Neural cell (in vitro differentiated cells): ENCODE measurements around the gene CDRT4. TPM values are rescaled to one million over a fixed set of nuclear protein-coding genes. Genes with fewer than 3 reads are reported as not detected.

Source experiments
- H2AFZ ChIP-seq: fragments of 200-600, 300-800 bp; sonication (generic), shearing (Covaris generic); 2 replicates; pipeline ENCODE4 v1.6.0; 2014; ENCODE audit warnings: low read depth, mild to moderate bottlenecking, antibody characterized with exemption, low read length, moderate library complexity
- H3F3A ChIP-seq: fragments of 200-600 bp; shearing (Covaris generic); 2 replicates; pipeline ENCODE4 v1.6.1; 2016; ENCODE audit warnings: mild to moderate bottlenecking, moderate library complexity, mixed read lengths, antibody characterized with exemption, low read length; ENCODE audit not compliant: insufficient read depth, poor library complexity, severe bottlenecking
- H3K27ac ChIP-seq: fragments of 200-600, 300-800 bp; sonication (generic), shearing (Covaris generic); 2 replicates; pipeline ENCODE4 v1.5.1; 2014; ENCODE audit warnings: mild to moderate bottlenecking, low read length, moderate library complexity
- H3K27me3 ChIP-seq: fragments of 300-800, 200-600 bp; sonication (generic), shearing (Covaris generic); 2 replicates; pipeline ENCODE4 v1.6.0; 2014; ENCODE audit warnings: mild to moderate bottlenecking, low read depth, low read length, moderate library complexity; ENCODE audit not compliant: insufficient read depth
- H3K36me3 ChIP-seq: fragments of 300-800, 200-600 bp; sonication (generic), shearing (Covaris generic); 2 replicates; pipeline ENCODE4 v1.5.1; 2014; ENCODE audit warnings: mild to moderate bottlenecking, antibody characterized with exemption, low read length, moderate library complexity; ENCODE audit not compliant: insufficient read depth
- H3K4me2 ChIP-seq: fragments of 300-800, 200-600 bp; sonication (generic), shearing (Covaris generic); 2 replicates; pipeline ENCODE4 v1.6.0; 2014; ENCODE audit warnings: mild to moderate bottlenecking, low read length
- H3K4me3 ChIP-seq: fragments of 300-800, 200-600 bp; sonication (generic), shearing (Covaris generic); 2 replicates; pipeline ENCODE4 v1.5.1; 2014; ENCODE audit warnings: mild to moderate bottlenecking, low read length, moderate library complexity
- H3K79me2 ChIP-seq: fragments of 200-600 bp; shearing (Covaris generic); replicated peaks from 2 replicates; pipeline ENCODE4 v1.6.0; 2014; ENCODE audit warnings: mild to moderate bottlenecking, low read length, moderate library complexity; ENCODE audit not compliant: insufficient read depth
- H3K9ac ChIP-seq: fragments of 300-800, 200-600 bp; sonication (generic), shearing (Covaris generic); 2 replicates; pipeline ENCODE4 v1.6.1; 2016; ENCODE audit warnings: mild to moderate bottlenecking, low read length, mixed read lengths
- H3K9me2 ChIP-seq: fragments of 200-600 bp; shearing (Covaris generic); 2 replicates; pipeline ENCODE4 v1.6.1; 2016; ENCODE audit warnings: mild to moderate bottlenecking, low read length, mixed read lengths; ENCODE audit not compliant: insufficient read depth
- H3K9me3 ChIP-seq: fragments of 200-600, 300-800 bp; sonication (generic), shearing (Covaris generic); 2 replicates; pipeline ENCODE4 v1.6.1; 2016; ENCODE audit warnings: mild to moderate bottlenecking, mixed run types, low read length, moderate library complexity, mixed read lengths
- H4K20me1 ChIP-seq: fragments of 200-600 bp; shearing (Covaris generic); 2 replicates; pipeline ENCODE4 v1.6.1; 2016; ENCODE audit warnings: mild to moderate bottlenecking, mixed run types; ENCODE audit not compliant: insufficient read depth
- CTCF ChIP-seq: fragments of 450-650 bp; IDR thresholded peaks from 2 replicates; pipeline ENCODE4 v1.5.1; 2014; ENCODE audit warnings: antibody characterized with exemption, mild to moderate bottlenecking, moderate library complexity; ENCODE audit not compliant: poor library complexity, severe bottlenecking
- EP300 ChIP-seq: fragments of 450-650 bp; conservative IDR thresholded peaks from 2 replicates; pipeline ENCODE4 v1.6.1; 2014; ENCODE audit warnings: antibody characterized with exemption, mild to moderate bottlenecking, moderate library complexity; ENCODE audit not compliant: poor library complexity, severe bottlenecking
- EZH2 ChIP-seq: fragments of 200-600, 300-800 bp; shearing (Covaris generic), sonication (generic); IDR thresholded peaks from 2 replicates; pipeline ENCODE4 v1.6.1; 2014; ENCODE audit warnings: antibody characterized with exemption, low read length, borderline replicate concordance, mild to moderate bottlenecking; ENCODE audit not compliant: insufficient read depth, poor library complexity, severe bottlenecking
- MXI1 ChIP-seq: fragments of 450-650 bp; conservative IDR thresholded peaks from 2 replicates; pipeline ENCODE4 v1.6.1; 2014; ENCODE audit warnings: antibody characterized with exemption, mild to moderate bottlenecking; ENCODE audit not compliant: poor library complexity, severe bottlenecking
- POLR2AphosphoS5 ChIP-seq: IDR thresholded peaks from 2 replicates; pipeline ENCODE4 v1.6.1; 2012
- RAD21 ChIP-seq: fragments of 450-650 bp; conservative IDR thresholded peaks from 2 replicates; pipeline ENCODE4 v1.6.1; 2014; ENCODE audit warnings: antibody characterized with exemption, mild to moderate bottlenecking, moderate library complexity
- REST ChIP-seq: IDR thresholded peaks from 2 replicates; pipeline ENCODE4 v1.6.1; 2012; ENCODE audit warnings: borderline replicate concordance
- SMC3 ChIP-seq: fragments of 450-650 bp; conservative IDR thresholded peaks from 2 replicates; pipeline ENCODE4 v1.6.1; 2014; ENCODE audit warnings: antibody characterized with exemption, mild to moderate bottlenecking, moderate library complexity; ENCODE audit not compliant: poor library complexity
- TAF1 ChIP-seq: IDR thresholded peaks from 2 replicates; pipeline ENCODE4 v1.6.1; 2012; ENCODE audit warnings: low read depth
- polyA plus RNA-seq: library from polyadenylated mRNA; depleted of rRNA; stranded (reverse); fragments of >200 nt; gene quantifications from 2 replicates; pipeline ENCODE4 v1.2.3, GENCODE V29; 2014

The CDRT4 gene
- polyA plus RNA-seq, 1 donor from 2014 or later: 22.5 TPM

GRCh38 chr17:15388356-15389041 is 78.9 kb downstream of the CDRT4 start:
- no peak overlapping the region for H3K9ac ChIP-seq
- H3K4me2 ChIP-seq: no peak overlapping the region
- H3K79me2 ChIP-seq: no peaks in the 10 kb centered on the region
- H3K27ac ChIP-seq: no peak overlapping the region
- H3K27me3 ChIP-seq: no peaks in the 10 kb centered on the region
- no peaks in the 10 kb centered on the region for H3F3A ChIP-seq
- H3K36me3 ChIP-seq: no peaks in the 10 kb centered on the region
- no peaks in the 10 kb centered on the region for H4K20me1 ChIP-seq
- no peak overlapping the region for H3K4me3 ChIP-seq
- no peaks in the 10 kb centered on the region for H3K9me3 ChIP-seq
- H3K9me2 ChIP-seq: no peaks in the 10 kb centered on the region
- H2AFZ ChIP-seq: no peak overlapping the region
- TF ChIP-seq REST (no peak), CTCF (no peak), SMC3 (no peak), EZH2 (no peak), POLR2AphosphoS5 (no peak), MXI1 (no peak), TAF1 (no peak), RAD21 (no peak), EP300 (no peak)

- H3K27me3 ChIP-seq: no peaks in the 10 kb centered on the region
- H3F3A ChIP-seq: no peaks in the 10 kb centered on the region
- no peak overlapping the region for H3K27ac ChIP-seq
- no peak for TF ChIP-seq TAF1
- no peak for TF ChIP-seq POLR2AphosphoS5
- TF ChIP-seq EP300: no peak
- TF ChIP-seq EZH2: no peak
- TF ChIP-seq RAD21: no peak
- no peak for TF ChIP-seq CTCF
- no peak for TF ChIP-seq SMC3
- no peak for TF ChIP-seq REST
- TF ChIP-seq MXI1: no peak
- no peaks in the 10 kb centered on the region for H3K9me3 ChIP-seq
- H3K4me2 ChIP-seq: no peak overlapping the region
- H3K36me3 ChIP-seq: no peaks in the 10 kb centered on the region
- no peaks in the 10 kb centered on the region for H3K79me2 ChIP-seq
- H3K9me2 ChIP-seq: no peaks in the 10 kb centered on the region
- no peaks in the 10 kb centered on the region for H4K20me1 ChIP-seq
- no peak overlapping the region for H2AFZ ChIP-seq
- H3K4me3 ChIP-seq: no peak overlapping the region
- no peak overlapping the region for H3K9ac ChIP-seq
Measured at GRCh38 chr17:15386083-15386482, 81.3 kb downstream of the CDRT4 start.
